COLO668 (cell line): ENCODE measurements around the gene CADPS.

Experiments
- DNase-seq: peaks from one replicate; lab custom pipeline; 2025; ENCODE audit not compliant: unreplicated experiment; lab: John Stamatoyannopoulos, UW

Gene CADPS

DNA sequence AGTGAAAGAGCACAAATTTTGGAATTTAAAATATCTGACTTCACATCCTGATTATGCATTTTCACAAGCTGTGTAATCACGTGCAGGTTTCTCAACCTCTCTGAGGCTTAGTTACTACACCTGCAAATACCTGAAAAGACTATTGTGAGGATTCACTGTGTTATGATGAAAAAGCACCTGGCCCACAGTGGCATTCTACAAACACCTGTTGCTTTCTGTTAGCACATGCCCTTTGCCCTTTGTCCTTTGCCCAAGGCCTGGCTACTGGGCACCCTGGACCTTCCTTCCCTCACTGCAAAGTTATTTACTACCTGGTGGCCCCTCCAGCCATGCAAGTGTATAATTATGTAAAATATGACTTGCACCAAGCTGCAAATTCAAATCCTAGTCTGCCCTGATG, 227.5 kb downstream of the CADPS start:
- peak; percentile 5 for DNase-seq

DNA sequence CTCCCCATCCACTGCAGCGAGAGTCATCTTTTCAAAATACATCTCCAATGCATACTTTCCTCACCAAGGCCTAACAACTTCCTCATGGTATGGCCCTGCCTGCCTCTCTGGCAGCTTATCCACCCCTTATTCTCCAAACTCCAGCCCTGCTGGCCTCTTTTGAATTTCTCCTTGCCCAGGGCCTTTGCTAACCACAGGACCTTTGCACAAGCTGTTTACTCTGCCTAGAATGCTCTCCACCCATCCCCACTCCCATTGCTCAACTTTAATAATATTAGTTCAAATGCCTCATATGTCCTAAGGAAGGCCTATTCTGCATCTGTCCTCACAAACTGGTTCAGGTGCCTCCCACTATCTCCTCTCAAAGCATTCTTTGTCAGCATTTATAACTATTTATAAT, 230.7 kb downstream of the CADPS start:
- no peak for DNase-seq

DNA sequence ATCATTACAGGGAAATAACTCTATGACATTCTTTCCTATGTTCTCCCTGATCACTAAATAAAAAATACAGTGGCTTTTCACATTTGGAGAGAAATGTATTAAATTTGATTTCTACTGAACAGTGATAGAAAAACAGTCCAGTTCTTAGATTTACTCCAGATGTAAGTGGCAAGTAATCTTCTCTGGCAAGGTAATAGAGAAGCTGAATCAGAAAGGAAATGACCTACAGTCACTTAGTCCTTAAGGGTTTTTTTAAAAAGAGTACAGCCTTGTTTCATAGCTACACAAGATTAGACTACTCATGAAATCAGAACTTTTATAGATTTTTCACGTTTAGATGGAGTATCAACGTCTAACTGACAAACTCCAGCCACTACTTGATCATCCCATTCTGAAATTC, 236.9 kb downstream of the CADPS start:
- no peak for DNase-seq

DNA sequence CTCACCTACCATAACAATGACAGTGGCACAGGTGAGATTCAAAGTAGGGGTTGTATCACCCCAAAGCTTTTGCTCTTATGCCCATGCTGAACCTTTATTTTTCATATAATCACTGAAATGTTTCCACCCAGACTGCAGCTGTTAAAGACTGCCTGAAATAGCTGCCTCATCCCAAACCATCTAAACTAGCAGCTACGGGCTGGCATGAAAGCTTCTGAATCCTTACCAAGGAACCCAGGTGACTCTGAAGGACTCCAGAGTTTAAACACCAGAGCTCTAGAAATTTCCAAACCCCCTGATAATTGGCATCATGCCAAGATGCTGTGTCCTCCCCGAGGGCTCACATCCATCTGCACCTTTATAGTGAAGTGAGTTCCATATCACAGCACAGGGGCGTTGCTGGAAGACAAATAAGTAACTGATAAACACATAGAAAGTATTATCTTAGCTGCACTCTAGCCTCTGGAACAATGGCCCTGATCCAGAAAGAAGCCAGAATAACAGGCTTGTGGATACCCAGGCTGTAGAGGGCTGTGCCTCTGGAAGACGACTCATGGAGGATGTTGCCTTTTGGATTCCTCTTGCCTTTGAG, 238.9 kb downstream of the CADPS start:
- DNase-seq: no peak

DNA sequence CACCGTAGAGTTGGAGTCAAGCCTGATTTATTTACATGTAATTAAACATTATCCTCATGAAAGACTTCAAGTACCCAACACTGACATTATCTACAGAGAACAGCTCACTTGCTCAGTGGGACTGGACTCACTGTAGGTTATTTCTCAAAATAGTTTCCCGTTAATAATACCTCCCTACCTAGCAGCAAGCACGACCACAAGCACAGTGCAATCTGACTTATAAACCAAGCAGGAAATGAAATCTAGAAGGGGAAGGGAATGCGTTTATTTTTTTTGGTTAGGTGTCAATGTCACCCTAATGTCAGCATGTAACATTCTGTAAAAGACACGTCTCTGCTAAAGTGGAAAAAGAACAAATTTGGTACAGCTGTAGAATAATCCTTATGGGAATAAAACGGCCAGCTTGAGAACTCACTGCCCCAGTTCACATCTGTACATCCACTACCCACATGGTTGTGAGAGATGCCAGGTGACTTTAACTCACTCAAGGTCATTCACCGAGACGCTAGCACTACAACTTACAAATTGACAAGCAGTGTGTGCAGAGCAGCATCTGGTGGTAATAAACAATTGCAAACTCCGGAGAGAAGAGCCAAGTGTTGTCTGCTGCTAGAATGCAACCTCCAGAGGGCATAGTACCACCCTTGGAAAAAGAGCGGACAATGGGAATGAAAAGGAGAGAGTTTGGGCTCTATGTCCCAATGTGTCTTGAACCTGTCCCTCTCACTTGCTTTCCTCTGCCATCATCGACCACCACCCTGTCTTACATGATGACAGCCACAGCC, 242.5 kb downstream of the CADPS start:
- DNase-seq: no peak

DNA sequence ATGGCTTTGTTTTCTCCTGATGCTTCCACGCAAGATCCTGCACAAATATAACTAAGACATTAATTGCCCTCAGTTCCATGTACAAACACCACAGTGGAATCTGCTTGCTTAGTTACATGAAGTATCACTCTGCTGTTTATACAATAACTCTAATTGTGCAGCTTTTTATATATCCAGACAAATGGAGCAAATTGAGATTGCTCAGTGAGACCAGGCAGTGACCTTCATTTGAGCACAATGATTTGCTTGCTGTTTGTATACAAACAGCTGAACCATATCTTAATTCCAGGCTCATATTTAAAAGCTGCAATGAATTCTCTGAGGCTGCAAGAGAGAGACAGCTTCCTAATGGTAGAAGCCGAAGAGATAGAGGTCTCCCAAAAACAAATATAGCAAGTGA, 243.7 kb downstream of the CADPS start:
- no peak for DNase-seq

DNA sequence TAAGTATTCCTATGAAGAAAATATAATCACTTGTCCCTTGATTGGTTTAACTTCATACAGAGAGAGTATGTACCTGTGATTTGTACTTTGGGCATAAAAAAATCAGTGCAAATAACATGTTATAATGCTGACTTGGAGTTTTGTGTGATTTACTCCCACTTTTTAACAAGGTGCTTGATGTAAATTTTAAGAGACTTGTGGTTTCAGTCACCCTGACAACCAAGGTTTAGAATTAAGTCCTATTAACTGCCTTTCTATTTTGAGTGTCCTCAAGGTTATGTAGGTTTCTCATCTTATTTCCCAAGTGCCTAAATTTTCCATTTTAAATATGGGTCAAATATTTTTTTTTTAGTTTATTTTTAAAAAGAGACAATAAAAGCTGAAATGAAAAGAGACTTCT, 244.6 kb downstream of the CADPS start:
- DNase-seq: no peak

DNA sequence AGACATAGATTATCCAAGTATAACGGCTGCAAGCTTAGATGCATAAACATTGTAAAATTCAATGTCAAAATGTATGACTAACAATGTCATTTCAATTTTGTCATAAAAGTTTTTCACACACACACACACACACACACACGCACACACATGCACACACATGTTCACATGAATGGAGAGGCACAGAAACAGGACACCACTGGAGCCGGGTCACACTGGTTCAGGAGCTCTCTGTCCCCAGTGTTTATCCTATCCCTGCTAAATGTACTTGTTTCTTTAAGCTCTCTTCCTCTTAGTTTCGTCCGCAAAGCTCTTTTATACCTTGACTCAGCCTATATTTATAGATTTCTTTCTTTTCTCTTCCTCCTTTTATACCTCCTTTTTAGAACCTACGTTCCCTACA, 249.9 kb downstream of the CADPS start:
- no peak for DNase-seq

DNA sequence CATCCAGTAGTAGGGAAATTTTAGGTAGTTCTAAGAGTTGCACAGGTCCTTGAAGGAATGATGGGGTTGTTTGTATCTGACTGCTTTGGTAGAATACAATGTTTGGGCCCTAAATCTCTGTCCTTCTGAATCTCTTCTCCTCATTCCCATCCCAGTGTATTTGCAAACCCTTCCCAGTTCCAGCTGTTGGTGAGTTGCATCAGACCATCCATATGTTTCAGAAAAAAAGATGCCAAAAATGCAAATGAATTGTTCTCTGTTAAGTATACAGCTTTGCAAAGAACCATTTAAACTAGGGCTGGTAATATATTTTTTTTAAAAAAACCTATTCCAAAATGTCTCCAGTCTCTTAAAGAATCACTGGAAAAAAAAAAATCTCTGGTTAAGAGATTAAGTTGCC, 251.0 kb downstream of the CADPS start:
- DNase-seq: no peak

DNA sequence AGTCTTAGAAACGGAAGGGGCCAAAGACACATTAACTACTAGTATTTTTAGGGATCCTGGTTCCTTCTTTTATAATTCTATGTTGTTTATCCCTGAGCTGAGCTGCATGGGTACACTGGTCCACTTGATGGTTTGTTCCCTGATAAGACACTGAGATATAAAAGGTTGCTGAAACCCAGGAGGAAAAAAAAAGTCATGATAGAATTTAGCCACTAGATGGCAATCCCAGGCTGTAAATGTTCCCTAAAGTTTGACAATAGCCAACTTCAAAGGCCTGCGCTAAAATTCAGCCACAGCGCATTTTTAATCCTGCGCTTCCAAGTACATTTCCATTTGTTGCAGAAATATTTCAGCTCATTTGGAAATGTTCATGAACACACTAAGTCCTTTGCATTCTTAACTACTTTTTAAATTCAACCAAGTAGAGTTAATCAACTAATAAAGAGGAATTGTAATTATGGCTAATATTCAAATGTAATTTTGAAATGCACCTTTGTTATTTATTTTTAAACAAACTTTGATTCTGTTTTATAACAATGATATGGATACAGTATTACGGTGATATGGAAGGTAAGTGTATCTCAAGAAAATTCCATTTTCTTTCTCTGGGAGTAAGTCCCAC, 252.6 kb downstream of the CADPS start:
- DNase-seq: peak; percentile 5

DNA sequence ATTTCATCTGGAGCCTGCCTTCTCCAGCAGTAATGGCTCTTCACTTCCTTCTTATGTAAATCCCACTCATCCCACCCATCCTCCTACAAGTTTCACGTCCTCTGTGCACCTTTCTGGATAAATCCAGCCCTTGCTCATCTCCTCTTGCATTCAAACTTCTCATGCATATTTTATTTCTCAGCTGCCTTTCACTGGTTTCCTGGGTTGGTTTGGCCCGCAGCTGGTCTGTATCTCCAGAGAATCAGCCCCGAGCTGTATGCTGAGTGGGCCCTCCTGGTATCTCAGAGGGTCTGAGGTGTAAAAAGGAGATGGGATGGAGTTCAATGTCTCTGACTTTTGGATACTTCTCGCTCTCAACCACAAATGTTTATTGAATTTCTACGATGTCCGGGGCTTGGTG, 253.3 kb downstream of the CADPS start:
- DNase-seq: no peak

DNA sequence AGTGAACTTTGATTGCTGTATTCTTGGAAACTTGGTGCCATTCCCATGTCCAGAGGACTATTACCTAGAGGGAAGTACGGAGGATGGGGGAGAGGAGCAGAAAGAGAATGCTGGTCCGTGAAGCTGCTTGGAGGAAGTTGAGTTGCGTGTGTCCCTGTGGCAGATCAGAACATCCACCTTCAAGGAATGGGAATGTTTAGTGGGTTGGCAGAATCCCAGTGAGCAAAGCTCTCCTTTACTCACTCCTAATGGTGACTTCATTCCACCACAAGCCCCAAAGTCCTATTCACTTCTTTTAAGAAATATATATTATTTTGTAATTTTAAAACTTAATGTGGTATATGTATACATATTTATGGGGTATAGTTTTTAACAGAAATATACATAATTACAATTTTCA, 254.0 kb downstream of the CADPS start:
- DNase-seq: no peak

DNA sequence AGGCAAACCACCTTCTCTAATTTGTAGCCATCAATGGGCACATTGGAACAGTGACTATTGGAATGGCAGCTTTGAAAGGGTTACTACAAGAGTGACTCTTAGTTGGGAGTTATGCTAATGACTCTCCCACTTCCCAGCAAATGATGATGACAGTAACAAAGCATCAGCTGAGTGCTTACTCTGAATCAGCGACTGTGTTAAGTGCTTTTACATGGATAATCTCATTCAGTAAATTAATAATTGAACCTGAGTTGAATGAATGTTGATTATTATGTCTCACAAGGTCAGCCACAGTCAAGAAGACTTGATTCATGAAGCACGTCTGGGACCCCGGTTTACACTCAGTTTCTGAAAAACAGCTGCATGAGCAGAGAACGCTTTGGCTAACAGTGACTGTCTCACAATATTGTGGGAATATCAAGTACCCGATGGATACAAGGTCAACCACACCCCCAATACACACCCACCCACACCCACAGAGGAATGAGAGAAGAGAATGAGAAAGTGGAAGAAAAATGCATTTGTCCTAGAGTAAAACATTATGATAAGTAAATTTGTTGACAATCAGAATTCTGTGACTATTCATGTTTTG, 259.9 kb downstream of the CADPS start:
- DNase-seq: no peak

DNA sequence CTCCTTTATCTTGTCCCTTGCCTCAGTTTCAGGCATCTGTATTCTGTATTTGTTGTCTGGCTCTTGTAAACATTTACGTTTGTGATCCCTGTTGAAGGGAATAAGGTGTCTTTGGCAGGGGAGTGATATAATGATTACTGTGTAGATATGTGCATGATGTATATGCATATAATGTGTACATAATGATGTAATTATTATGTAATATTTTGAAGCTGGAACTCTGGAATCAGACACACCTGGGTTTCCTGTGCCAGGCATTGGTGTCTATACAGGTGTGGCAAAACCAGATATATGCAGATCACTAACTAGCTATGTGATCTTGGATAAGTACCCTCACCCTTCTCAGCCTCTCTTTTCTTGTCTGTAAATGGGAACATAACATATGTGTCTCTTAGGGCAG, 260.7 kb downstream of the CADPS start:
- no peak for DNase-seq

DNA sequence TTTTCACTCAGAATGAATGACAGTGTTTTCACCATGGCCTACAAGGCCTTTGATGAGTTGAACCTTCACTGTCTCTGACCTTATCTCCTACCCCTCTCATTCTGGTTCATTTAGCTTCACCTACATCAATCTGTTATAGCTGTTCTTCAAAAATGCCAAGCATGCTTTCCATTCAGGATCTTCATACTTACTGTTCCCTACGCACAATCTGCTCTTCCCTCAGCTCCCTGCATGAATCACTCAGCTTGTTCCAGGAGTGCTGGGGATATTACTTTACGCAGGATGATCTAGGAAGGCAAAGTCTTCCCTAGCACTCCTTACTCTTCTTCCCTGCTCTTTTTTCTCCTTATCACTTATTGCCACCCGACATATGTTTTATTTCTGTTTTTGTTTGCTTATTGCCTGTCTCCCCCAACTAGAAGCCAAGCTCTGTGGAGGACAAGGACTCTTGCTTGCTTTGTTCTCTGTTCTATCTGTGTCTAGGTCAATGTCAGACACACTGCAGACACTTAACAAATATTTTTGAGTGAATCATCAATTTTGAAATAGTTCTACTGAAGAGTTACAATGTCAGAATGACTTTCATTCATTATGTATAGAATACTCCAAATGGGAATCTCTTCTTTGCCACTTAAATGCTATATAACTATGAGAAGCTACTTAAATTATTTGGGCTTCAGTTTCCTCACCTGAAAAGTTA, 263.5 kb downstream of the CADPS start:
- no peak for DNase-seq

DNA sequence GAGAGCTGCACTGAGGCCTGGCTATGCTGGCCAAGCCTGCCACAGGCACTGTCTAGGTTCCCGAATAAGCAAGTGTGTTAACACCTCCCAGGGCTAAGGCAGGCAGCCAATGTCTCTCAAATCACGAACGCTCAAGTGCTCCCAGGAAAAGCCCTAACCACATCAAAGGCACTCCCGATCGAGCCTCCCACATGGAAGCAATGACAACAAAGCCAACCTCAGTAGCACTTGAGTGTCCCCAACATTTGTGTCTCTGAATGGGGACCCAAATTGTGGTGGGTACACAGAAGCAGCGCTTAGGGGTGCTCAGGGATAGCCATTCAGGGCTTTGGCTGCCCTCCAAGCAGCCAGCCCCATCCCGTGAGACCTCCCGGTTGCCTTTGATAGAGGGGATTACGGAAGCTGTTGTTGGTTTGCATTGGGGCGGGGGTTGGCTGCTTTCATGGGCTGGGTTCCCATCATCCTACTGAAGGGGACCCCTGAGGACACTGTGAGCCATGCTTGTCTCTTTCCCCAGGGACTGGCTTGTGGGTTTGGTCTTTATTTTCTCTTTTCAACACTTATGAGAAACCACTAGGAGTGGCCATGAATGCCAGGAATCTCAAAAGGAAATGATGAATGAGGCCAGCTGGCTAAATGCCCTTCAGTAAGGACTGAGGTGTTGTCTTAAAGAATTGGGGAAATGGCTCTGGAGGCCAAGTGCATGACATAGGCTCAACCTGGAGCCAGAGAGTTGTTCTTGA, 267.8 kb downstream of the CADPS start:
- DNase-seq: no peak

DNA sequence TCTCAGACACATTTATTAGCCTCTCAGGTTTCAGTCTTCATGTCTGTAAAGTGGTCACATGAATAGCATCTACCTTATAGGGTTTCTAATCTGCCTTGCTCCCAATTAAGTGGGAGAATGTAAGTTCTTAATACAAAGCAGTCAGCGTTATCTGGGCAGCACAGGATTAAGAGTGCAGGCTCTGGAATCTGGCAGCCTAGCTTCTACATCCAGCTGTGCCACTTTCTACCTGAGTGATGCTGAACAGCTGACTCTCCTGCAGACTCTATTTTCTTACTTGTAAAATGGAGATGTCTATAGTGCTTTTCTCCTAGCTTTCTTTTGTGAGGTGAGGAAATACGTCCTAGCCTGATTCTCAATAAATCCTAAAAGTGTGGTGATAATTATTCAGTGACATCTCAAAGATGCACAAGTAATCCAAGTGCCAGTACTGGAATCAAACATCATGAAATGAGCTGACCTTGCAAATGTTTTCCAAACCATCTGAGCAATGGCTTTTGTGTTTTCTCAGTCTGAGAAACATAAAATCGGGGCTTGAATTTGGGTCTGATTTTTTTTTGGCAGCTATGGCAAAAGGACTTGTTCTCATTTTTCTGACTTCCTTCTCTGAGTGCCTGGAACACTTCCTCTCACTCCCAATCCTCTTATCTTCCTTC, 269.7 kb downstream of the CADPS start:
- no peak for DNase-seq

DNA sequence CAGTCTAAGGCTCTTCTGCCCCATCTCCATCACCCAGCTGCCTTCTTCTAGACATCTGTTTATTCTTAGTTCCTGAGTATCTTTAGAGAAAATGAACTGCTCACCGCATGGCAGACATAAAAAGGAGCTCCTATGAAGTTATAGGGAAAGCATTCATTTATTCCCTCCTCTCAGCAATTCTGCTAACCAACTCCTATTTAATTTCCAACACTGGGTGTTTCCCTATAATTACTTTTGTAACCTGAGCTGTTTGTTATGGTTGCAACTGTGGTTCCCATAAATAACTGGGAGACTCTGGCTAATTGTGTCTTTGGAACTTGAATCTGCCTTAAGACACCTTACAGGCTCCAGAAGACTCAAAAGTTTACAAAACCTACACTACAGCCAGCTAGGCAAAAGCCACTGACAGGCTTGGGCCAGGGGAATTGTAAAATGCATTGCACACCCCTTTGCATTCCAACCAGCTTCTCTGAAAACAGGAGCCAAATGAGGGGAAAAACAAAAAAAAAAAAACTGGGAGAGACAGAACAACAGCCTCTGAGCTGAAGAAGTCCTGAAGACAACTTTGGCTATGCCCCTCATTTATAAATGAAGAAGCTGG, 270.4 kb downstream of the CADPS start:
- DNase-seq: no peak

DNA sequence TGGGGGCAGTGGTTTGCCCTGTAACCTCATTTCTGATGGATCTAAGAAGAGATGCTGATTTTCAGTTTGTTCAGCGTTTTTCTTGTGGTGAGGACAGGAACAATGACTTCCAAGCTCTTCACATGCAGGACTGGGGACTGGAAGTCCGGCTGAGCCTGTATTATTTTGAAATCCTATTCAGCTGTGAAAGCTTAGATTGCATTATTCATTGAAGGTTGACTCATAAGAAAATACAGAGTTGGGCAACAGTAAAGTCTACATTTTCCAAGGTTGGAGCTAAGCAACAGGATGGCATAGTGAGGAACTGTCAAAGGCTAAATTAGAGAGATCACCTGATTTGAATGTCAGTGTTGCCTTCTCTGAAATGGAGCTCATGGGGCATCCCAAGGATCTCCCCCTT, 270.9 kb downstream of the CADPS start:
- no peak for DNase-seq

DNA sequence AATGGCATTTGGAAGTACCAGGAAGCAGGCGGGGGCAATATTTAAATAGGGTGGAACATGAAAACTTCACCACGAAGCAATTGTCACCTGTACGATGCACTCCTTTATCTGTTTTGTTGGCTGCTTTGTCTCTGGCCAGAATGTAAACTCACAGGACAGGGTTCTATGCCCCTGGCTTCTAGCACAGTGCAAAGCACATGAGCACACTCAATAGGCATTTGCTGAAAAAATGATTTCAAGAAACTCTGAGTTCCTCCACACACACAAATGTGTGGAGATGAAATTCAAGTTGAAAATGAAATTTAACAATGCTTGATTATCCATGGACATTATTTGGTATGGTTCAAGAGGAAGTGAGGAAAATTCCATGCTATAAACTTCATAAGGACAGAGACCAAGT, 272.2 kb downstream of the CADPS start:
- no peak for DNase-seq
